HG03342 (cell line): ENCODE results near the gene LITAF.
"Not testable (repeated sequence)": the region's sequence is repeated elsewhere in the genome, so short reads cannot be mapped to it uniquely, and the experiment has no call there.

Source experiments
- ATAC-seq: cut with Tn5 transposase; IDR thresholded peaks from one replicate; pipeline ENCODE4 v1.9.1; 2021; ENCODE audit warnings: mild to moderate bottlenecking, moderate library complexity; ENCODE audit not compliant: unreplicated experiment

The LITAF gene

DNA sequence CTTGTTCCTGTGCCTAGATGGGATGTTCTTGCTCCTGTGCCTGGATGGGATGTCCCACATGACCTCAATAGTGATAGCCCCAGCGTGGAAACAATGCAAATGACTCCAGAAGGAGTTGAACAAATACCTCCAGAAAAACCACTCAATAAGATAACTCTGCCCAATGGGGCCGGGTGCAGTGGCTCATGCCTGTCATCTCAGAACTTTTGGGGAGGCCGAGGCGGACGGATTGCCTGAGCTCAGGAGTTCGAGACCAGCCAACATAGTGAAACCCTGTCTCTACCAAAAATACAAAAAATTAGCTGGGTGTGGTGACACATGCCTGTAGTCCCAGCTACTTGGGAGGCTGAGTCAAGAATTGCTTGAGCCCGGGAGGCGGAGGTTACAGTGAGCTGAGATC lies 15.2 kb upstream of the LITAF start:
- ATAC-seq = no peak

DNA sequence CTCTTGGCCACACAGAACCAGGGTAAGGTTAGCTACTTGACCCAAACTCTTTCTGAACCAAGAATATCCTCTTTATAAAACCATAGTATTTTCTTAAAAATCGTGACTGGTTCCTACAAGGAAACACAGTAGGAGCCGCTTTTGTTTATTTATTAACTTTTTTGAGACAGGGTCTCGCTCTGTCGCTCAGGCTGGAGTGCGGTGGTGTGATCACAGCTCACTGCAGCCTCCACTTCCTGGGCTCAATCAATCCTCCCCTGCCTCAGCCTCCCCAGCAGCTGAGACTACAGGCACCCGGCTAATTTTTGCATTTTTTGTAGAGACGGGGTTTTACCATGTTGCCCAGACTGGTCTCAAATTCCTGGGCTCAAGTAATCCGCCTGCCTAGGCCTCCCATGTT lies 14.7 kb upstream of the LITAF start:
- ATAC-seq = no peak

DNA sequence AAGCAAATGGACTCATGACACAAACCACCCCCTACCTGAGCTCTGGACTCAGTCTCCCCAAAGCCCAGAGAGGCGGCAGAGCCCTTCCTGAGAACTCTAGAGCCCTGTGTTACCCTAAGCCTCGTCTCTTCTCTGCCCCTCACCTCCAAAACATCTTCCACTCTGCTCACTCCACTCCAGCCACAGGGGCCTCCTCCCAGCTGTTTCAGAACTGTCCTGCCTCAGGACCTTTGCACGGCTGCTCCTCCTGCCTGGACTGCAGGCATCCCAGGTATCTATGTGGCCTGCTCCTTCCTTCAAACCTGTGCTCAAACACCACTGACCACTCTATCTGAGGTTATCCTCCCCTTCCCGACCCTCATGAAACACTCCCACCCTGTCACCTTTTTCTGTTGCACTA lies 12.9 kb upstream of the LITAF start:
- no peak for ATAC-seq

DNA sequence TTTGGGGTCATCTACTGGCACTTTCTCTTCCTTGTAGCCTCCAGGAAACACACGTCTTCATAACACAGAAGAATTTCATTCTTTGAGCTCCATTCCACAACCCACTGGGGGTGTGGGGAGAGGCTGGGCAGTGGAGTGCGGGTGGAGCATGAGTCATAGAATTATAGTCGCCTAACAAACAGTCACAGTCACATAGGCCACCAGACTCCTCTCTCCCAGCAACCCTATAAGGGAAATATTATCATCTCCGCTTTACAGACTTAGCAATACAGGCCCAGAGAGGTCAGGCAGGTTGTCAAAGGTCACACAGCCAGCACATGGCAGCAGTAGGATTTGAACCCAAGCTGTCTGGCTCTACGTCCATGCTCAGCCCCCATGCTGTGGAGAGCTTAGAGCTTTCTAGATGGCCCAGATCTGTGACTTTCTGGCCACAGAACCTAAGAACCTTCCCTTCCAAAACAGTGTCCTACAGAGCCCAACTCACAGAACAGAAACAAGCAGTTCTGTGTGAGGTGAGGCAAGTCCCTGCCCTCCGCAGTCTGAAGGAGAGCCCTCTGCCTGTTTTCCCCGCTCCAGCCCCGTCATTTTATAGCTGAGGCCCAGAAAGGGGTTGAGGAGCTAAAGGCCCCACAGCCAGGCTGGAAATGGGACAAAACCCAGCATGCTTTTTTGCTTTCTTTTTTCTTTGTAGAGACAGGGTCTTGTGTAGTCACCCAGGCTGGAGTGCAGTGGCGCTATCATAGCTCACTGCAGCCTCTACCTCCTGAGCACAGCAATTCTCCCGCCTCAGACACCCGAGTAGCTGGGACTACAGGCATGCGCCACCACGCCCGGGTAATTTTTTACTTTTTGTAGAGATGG lies 10.7 kb upstream of the LITAF start:
- ATAC-seq = no peak

DNA sequence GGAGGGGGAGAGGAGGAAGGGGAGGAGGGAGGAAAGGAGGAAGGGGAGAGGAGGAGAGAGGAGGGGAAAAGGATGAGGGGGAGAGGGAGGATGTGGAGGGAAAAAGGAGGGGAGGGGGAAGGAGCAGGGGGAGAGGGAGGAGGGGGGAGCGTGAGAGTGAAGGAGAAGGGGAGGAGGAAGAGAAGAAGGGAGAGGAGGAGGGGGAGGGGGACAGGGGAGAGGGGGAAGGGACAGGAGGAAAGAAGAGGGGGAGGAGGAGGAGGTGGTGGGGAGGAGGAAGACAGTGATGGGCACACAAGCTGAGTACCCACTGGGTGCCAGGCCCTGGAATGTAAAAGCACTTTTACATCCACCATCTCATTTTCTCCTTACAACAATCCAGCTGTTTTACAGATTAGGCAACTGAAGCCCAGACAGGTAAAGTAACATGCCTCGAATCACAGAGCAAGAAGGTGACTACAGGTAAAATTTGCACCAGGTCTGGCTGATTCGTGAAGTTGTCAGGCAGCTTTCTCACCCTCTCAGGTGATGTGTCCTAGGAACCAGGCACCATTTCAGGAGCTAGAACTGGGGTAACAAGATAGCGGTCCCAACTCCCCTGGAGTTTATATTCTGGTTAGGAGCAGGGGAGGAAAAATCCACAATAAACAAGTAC lies 10.0 kb upstream of the LITAF start:
- ATAC-seq = no peak

DNA sequence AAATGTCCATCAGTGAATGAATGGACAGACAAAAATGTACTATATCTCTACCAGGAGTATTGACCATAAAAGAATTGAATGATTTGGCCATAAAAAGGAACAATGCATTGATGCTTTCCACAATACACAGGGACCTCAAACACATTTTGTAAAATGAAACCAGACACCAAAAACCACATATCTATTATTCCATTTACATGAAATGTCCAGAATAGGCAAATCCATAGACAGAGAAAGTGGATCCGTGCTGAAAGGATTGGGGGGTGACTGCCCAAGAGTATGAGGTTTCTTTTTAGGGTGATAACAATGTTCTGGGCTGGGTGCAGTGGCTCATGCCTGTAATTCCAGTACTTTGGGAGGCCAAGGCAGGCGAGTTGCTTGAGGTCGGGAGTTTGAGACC lies 6.9 kb upstream of the LITAF start:
- no peak for ATAC-seq

DNA sequence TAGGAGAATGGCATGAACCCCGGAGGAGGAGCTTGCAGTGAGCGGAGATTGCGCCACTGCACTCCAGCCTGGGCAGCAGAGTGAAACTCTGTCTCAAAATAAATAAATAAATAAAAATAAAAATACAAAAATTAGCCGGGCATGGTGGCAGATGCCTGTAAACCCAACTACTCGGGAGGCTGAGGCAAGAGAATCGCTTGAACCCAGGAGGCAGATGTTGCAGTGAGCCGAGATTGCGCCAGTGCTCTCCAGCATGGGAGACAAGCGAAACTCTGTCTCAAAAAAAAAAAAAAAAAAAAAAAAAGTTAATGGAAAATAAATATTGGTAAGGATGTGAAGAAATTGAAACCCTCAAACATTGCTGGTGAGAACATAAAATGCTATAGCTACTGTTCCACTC lies 6.4 kb upstream of the LITAF start:
- ATAC-seq = not testable (repeated sequence)

DNA sequence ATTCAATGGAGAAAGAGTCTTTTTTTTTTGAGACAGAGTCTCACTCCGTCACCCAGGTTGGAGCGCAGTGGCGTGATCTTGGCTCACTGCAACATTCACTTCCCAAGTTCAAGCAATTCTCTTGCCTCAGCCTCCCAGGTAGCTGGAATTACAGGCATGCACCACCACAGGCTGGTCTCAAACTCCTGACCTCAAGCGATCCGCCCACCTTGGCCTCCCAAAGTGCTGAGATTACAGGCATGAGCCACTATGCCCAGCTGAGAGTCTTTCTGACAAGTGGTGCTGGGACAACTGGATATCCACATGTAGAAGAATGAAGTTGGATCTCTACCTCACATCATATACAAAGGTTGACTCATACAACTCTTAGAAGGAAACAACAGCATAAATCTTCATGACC lies 4.9 kb upstream of the LITAF start:
- not testable (repeated sequence) for ATAC-seq

DNA sequence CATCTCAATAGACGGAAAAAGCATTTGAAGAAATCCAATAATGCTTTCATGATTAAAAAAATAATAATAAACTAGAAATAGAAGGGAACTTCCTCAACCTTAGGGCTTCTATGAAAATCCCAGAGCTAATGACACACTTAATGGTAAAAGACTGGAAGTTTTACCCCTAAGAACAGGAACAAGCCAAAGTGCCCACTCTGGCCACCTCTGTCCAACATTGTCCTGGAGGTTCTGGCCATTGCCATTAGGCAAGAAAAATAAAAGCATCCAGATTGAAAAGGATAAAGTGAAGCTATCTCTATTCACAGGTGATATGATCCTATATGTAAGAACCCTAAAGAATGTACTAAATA lies 2.5 kb upstream of the LITAF start:
- ATAC-seq = no peak

DNA sequence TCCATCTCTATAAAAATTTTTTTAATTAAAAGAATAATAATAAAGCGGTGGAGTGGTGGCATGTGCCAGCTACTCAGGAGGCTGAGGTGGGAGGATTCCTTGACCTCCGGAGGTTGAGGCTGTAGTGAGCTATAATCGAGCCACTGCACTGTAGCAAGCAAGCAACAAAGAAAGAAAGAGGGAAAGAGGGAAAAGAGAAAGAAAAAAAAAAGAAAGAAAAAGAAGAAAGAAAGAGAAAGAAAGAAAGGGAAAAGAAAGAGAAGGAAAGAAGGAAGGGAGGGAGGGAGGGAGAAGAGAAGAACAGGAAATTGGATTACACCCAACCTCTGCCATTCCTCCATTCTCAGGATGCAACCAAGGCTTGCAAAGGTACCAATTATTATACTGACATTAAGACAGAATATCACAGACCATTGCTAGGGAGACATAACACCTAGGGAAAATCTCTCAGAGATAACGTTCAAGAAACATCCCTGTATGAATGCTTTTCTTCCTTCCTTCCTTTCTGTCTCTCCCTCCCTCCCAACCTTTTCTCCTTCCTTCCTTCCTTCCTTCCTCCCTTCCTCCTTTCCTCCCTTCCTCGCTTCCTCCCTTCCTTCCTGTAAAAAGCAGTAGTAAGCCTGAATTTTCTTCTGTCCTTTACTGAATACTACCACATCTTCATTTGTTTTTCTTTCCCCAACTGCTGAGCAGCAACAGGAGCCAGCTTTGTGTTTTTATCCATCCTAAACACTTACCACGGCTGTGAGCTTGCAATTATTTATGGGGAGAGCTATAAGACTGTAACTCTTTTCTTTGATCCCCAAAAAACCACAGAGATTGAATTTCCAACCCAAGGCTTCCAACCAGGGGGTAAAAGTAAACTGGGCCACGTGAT lies 1.8 kb upstream of the LITAF start:
- ATAC-seq = no peak

DNA sequence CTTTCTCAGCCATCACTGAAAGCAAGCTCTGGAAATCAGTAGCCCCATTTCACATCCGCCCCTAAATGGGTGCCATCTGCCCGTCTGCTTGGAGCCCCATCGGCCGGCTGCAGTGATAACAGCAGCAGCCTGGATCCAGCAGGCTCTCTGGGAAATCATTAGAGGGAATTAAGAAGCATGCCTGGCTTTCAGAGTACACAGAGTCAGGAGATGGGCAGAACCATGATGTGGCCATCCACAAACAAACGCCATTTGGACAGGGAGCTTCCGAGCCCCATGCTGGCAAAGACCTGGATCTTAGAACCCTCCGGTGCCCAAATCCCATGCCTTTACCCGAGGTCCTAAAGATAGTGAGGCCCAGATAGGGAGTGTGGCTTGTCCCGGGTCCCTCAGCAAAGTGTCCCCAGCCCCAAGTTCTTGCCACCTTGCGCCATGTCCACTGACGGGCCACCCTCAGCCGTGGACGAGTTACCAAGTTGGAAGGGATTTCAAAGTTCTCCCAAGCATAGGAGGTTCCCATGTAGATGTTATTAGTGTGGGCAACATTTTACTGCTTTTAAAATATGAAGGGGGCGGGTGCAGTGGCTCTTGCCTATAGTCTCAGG lies 1.0 kb upstream of the LITAF start:
- ATAC-seq = no peak

DNA sequence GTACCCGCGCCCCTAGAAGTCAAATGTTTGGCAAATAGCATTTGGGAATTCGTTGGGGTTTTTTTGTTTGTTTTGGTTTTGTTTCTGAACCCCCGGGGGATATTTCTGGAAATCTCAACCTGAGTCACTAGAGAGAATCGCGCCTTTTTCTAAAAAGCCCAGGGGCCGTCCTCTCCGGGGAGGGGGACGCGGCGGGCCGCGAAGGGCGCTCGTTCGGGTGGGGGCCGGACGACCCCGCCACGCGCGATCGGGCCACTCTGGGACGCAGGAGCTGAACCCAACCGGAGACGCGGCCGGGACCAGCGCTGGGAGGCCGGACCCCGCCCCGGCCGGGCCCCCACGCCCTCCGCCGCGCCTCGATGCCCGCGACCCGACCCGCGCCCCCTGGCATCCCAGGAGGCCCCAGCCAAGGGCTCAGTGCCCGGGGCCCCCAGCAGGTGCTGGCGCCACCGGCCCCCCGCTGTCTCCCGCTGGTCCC lies 302 bp downstream of the LITAF start:
- no peak for ATAC-seq

DNA sequence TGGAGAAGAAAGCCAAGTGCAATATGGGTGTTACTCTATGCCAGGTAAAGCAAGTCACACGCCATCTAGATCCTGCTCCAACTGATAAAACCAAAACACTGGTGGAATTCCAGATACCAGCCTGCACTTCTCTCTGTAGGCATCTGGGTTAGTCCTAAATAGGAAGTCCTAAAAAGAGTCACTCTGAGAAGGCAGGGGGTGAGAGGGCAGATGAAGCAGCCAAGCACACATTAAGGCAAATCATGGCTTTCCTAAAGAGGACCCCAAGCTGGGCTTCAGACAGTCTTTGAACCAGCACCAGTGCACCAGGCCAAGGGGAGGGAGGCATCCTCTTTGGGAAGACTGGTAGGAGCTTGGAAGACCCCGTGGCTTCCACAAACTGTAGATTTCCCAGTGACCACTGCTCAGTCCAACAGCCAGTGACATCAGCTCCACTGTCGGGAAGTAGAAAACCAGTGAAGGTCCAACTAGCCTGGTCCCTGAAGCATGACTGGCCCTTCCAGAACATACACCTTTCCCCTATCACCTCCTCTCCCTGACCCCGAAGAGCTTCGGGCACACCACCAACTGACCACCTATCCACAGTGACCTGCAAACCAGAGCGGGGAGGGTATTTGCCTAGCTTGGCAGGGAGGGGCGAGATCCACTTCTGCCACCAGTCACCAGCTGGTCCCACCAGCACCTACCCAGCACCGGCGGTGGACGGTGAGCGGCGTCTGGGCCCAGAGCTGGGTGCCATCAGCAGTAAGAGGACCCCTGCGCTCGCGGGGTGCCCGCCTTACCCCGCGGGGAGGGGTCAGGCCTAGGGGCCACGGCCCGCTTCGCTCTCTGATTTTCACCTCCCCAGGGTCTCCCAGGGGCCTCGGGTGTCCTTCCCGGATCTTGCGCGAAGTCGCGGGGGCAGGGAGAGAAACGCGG lies 1.0 kb downstream of the LITAF start:
- no peak for ATAC-seq

DNA sequence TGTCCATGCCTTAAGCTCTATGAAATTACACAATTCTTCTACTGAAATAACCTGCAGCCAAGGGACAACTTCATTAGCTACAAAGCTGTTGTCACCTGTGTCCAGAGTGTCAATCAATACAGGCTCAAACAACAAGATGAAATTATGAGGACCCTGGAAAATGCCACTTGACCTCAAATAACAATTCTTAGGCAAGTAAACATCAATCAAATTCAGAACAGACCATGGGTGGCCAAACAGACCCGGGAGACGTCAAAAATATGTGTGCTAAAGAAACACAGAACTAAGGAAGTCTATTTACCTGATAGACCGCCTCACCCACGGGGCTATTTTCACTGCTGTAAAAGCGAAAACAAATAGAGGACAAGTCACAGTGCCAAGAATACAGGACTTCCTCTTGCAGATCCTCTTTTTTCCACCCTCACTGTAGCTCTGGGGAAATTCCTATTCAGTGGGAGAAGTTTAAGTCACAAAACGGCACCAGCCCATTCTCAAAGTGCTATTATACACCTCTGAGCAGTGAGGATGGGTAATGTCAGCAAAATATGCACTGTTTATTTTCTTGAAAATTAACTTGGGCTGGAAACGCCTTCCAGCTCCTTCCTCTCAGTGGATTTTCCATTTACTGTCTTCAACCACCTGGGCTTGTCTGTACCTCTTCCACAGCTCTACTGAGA lies 2.7 kb downstream of the LITAF start:
- no peak for ATAC-seq

DNA sequence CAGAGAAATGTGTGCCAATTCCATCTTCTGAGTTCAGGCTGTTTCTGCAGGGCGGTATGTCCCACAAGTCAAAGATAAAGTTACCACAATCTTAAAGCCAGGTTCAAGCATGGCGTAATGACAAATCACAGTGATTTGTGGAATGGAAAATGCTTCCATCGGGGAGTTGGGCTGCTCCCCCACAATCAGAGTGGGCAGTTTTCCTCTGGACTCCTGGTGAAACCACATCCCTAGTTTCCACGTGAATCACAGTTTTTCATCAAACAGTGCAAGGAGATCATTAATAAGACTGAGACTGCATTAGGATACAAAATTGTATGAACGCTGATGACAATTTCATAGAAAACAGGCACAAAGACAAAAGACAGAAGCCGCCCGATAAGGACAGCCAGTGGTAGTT lies 3.6 kb downstream of the LITAF start:
- ATAC-seq = no peak

DNA sequence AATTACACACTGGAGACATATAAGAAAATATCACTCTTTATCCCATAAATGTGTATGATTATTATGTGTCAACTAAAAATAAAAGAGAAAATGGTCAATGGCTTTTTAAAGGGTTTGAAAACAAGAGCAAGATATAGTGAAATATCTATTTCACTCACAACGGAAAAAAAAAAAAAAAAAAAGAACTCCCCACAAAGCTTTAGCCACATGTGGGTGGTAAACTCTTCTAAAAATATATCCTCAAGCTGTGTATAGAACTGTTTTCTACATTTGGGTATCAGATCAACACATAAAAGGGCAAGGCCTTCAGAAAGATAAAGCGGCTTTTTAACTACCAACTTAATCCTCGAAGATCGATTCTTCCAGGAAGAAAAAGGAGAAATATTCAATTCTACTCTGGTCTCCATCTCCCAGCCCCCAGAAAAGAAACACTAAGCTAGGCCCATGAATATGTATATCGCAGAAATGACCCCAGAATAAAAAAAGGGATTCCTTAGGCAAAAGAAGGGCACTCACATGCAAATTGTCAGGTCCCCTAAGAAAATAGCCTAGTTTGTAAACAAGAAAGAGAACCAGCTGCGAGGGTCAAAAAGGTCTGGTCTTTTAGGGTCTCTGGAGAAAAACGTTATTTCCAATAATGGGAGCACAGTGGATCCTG lies 4.4 kb downstream of the LITAF start:
- ATAC-seq = no peak

DNA sequence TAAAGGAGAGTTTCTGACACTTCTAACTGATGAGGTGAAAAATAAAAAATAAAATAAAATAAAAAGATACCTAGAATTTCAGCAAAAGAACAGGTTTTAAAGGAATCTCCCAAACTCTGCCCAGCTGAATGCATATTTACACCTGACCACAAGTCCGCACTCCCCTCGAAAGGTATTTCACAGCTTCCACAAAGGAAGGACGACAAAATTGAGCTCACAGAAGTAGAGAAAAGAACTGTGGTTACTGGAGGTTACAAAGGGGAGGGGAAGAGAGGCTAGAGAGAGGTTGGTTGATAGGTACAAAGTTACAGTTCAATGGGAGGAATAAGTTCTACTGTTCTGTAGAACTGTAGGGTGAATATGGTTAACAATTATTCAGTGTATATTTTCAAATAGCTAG lies 5.0 kb downstream of the LITAF start:
- no peak for ATAC-seq

DNA sequence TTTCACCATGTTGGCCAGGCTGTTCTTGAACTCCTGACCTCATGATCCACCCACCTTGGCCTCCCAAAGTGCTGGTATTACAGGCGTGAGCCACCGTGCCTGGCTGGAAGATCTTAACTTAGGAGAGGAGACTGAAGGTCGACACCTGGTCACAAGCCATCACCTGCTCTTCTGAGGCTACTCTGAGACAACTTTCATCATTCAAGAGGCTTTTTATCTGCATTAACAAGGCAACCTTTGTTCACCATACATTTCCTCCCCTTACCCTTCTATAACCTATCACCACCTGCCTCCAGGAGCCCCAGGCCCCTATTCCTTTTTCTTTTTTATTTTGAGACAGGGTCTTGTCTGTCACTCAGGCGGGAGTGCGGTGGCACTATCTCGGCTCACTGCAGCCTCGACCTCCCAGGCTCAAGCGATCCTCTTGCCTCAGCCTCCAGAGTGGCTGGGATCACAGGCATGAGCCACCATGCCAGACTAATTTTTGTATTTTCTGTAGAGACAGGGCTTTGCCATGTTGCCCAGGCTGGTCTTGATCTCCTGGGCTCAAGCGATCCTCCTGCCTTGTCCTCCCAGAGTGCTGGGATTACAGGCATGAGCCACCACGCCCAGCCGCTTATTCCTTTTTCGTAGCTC lies 6.2 kb downstream of the LITAF start:
- no peak for ATAC-seq

DNA sequence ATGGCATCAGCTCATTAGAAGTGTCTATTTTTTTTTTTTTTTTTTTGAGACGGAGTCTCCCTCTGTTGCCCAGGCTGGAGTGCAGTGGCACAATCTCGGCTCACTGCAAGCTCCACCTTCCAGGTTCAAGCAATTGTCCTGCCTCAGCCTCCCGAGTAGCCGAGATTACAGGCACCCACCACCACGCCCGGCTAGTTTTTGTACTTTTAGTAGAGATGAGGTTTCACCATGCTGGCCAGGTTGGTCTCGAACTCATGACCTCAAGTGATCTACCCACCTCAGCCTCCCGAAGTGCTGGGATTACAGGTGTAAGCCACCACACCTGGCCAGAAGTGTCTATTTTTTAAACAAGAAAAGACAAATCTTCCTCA lies 9.4 kb downstream of the LITAF start:
- not testable (repeated sequence) for ATAC-seq
